ENCODE results near the gene CAPN2. TPM values are rescaled to one million over a fixed set of nuclear protein-coding genes. Genes with fewer than 3 reads are reported as not detected.

The CAPN2 gene
- total RNA-seq, 1 donor from 2014 or later = 184 TPM

DNA sequence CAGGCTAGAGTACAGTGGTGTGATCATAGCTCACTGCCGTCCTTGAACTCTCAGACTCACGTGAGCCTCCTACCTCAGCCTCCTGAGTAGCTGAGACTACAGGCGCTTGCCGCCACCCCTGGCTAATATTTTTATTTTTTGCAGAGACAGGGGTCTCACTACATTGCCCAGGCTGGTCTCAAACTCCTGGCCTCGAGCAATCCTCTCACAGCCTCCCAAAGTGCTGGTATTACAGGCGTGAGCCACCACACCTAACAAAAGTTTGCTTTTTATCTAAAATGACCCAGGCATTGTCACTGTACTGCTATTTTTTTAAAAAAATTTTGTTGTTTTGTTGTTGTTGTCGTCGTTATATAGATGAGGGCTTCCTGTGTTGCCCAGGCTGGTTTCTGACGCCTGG, 46.4 kb downstream of the CAPN2 start:
- peaks cover 4% of the 10 kb centered on the region for H3K27me3 Mint-ChIP-seq (ENCODE audit: unreplicated experiment)
- H3K4me3 Mint-ChIP-seq (ENCODE audit: unreplicated experiment) = no peak overlapping the region
- peaks cover 9% of the 10 kb centered on the region for H3K4me1 Mint-ChIP-seq (ENCODE audit: unreplicated experiment)
- TF ChIP-seq, protein P1, sequence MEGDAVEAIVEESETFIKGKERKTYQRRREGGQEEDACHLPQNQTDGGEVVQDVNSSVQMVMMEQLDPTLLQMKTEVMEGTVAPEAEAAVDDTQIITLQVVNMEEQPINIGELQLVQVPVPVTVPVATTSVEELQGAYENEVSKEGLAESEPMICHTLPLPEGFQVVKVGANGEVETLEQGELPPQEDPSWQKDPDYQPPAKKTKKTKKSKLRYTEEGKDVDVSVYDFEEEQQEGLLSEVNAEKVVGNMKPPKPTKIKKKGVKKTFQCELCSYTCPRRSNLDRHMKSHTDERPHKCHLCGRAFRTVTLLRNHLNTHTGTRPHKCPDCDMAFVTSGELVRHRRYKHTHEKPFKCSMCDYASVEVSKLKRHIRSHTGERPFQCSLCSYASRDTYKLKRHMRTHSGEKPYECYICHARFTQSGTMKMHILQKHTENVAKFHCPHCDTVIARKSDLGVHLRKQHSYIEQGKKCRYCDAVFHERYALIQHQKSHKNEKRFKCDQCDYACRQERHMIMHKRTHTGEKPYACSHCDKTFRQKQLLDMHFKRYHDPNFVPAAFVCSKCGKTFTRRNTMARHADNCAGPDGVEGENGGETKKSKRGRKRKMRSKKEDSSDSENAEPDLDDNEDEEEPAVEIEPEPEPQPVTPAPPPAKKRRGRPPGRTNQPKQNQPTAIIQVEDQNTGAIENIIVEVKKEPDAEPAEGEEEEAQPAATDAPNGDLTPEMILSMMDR (IDR thresholded peaks at IDR 0.05; ENCODE audit: unreplicated experiment) = no peak
- no peak overlapping the region for H3K27ac Mint-ChIP-seq (ENCODE audit: unreplicated experiment)
- no peak for DNase-seq (ENCODE audit: low spot score)
- no peaks in the 10 kb centered on the region for H3K9me3 Mint-ChIP-seq (ENCODE audit: unreplicated experiment)
- H3K36me3 Mint-ChIP-seq (ENCODE audit: low read depth, unreplicated experiment) = peaks cover 63% of the 10 kb centered on the region

DNA sequence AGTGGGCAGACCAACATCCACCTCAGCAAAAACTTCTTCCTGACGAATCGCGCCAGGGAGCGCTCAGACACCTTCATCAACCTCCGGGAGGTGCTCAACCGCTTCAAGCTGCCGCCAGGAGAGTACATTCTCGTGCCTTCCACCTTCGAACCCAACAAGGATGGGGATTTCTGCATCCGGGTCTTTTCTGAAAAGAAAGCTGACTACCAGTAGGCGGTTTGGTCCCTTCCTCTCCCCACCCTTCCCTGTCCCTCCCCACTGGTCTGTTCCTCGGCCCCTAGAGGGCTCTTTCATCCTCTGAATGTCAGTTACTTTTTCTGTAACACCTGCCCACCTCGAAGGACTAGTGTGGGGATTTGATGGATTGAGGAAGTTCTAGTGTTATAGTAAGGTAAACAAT, 46.9 kb downstream of the CAPN2 start:
- H3K9me3 Mint-ChIP-seq (ENCODE audit: unreplicated experiment) = no peaks in the 10 kb centered on the region
- peaks cover 62% of the 10 kb centered on the region for H3K36me3 Mint-ChIP-seq (ENCODE audit: low read depth, unreplicated experiment)
- DNase-seq (ENCODE audit: low spot score) = no peak
- H3K4me1 Mint-ChIP-seq (ENCODE audit: unreplicated experiment) = peaks cover 9% of the 10 kb centered on the region
- no peak overlapping the region for H3K4me3 Mint-ChIP-seq (ENCODE audit: unreplicated experiment)
- peaks cover 4% of the 10 kb centered on the region for H3K27me3 Mint-ChIP-seq (ENCODE audit: unreplicated experiment)
- H3K27ac Mint-ChIP-seq (ENCODE audit: unreplicated experiment) = no peak overlapping the region
- TF ChIP-seq, protein P1 (IDR thresholded peaks at IDR 0.05; ENCODE audit: unreplicated experiment) = no peak

DNA sequence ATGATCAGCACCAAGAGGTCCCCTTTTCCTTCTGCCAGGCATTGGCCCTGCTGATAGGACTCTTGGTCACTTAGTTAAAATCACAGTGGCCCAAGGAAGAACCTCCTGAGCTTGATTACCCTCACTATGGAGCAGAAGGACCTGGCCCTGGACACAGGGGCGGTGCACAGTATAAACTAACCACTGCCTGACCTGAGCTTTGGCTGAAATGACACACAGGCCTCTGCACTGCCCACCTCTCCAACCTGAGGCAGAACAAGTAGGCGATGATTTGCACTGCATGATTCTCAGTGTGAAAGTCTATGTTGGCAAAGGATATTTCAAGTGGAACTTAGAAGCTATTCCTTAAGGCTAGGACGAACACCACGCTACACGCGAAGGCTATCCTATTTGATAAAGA, 48.5 kb downstream of the CAPN2 start:
- Mint-ChIP-seq H3K4me3 (ENCODE audit: unreplicated experiment) (no peak overlapping the region), H3K36me3 (ENCODE audit: low read depth, unreplicated experiment) (peaks cover 58% of the 10 kb centered on the region), H3K4me1 (ENCODE audit: unreplicated experiment) (peaks cover 9% of the 10 kb centered on the region), H3K27me3 (ENCODE audit: unreplicated experiment) (peaks cover 3% of the 10 kb centered on the region), H3K9me3 (ENCODE audit: unreplicated experiment) (no peaks in the 10 kb centered on the region), H3K27ac (ENCODE audit: unreplicated experiment) (no peak overlapping the region)
- TF ChIP-seq, protein P1 (IDR thresholded peaks at IDR 0.05; ENCODE audit: unreplicated experiment) = no peak
- no peak for DNase-seq (ENCODE audit: low spot score)

DNA sequence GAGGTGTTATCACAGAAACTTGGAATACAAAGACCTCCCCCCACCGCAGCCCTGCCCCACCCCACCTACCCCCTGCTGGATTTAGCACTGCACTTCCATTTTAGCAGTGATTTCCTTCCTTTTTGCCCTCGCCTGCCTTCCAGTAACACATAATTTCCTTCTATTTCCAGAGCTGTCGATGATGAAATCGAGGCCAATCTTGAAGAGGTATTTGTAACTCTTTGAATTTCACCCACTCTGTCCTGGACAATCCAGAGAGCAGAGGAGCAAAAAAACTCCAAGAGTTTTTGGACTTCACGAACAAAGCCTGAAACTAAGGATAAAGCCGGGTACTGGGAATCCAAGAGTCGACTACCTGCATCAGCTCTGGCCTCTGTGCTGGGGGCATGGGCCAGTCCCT, 49.1 kb downstream of the CAPN2 start:
- Mint-ChIP-seq H3K4me1 (ENCODE audit: unreplicated experiment) (peaks cover 9% of the 10 kb centered on the region), H3K27ac (ENCODE audit: unreplicated experiment) (no peak overlapping the region), H3K4me3 (ENCODE audit: unreplicated experiment) (no peak overlapping the region), H3K27me3 (ENCODE audit: unreplicated experiment) (peaks cover 3% of the 10 kb centered on the region), H3K9me3 (ENCODE audit: unreplicated experiment) (no peaks in the 10 kb centered on the region), H3K36me3 (ENCODE audit: low read depth, unreplicated experiment) (peaks cover 64% of the 10 kb centered on the region)
- DNase-seq (ENCODE audit: low spot score) = no peak
- TF ChIP-seq, protein P1 (IDR thresholded peaks at IDR 0.05; ENCODE audit: unreplicated experiment) = no peak

DNA sequence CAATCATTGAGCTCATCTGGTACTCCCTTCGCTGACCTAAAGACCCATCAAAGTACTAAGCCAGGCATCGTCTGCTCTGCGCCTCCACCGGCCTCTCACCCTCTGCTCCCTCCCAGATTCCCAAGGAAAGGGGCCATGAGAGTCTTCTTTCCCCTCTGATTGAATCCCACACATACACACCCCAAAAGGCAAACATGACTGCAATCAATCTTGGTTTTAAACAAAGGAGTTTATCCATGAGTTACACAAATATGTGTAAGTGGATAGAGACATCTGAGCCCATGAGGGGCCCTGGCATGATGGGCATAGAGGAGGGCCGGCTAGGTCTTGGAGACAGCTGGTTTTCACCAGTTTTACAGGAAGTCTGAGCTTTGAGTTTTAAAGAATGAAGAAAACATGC, 50.9 kb downstream of the CAPN2 start:
- peaks cover 3% of the 10 kb centered on the region for H3K27me3 Mint-ChIP-seq (ENCODE audit: unreplicated experiment)
- H3K36me3 Mint-ChIP-seq (ENCODE audit: low read depth, unreplicated experiment) = peaks cover 60% of the 10 kb centered on the region
- TF ChIP-seq, protein P1 (IDR thresholded peaks at IDR 0.05; ENCODE audit: unreplicated experiment) = no peak
- no peak overlapping the region for H3K27ac Mint-ChIP-seq (ENCODE audit: unreplicated experiment)
- peak overlapping the region; percentile 56 for H3K4me3 Mint-ChIP-seq (ENCODE audit: unreplicated experiment)
- H3K4me1 Mint-ChIP-seq (ENCODE audit: unreplicated experiment) = peaks cover 9% of the 10 kb centered on the region
- DNase-seq (ENCODE audit: low spot score) = no peak
- no peaks in the 10 kb centered on the region for H3K9me3 Mint-ChIP-seq (ENCODE audit: unreplicated experiment)
